Activated naive CD4-positive, alpha-beta T cell treated with anti-CD3 and anti-CD28 coated beads for 36 hours (primary cell): ENCODE measurements around the gene EPX. TPM values are rescaled to one million over a fixed set of nuclear protein-coding genes. Genes with fewer than 3 reads are reported as not detected.

Experiments
- CTCF ChIA-PET: fragments of 350-600 bp; sonication (Branson Sonifier 250); formaldehyde crosslinking; loops from one replicate; lab custom pipeline; 2021; ENCODE audit warnings: antibody characterized with exemption; lab: Charles Lee
- DNase-seq: peaks from one replicate; pipeline ENCODE4 v3.0.0-alpha.2; 2020
- H3K27ac Mint-ChIP-seq: one replicate; pipeline ENCODE4 v1.8.0; 2021; ENCODE audit warnings: mild to moderate bottlenecking, mixed read lengths
- H3K27me3 Mint-ChIP-seq: one replicate; pipeline ENCODE4 v1.8.0; 2021; ENCODE audit warnings: low read depth, mixed read lengths
- H3K36me3 Mint-ChIP-seq: one replicate; pipeline ENCODE4 v1.8.0; 2021; ENCODE audit warnings: low read depth, mixed read lengths
- H3K4me1 Mint-ChIP-seq: one replicate; pipeline ENCODE4 v1.8.0; 2021; ENCODE audit warnings: low read depth, mixed read lengths
- H3K4me3 Mint-ChIP-seq: one replicate; pipeline ENCODE4 v1.8.0; 2021; ENCODE audit warnings: mild to moderate bottlenecking, moderate library complexity, mixed read lengths
- H3K9me3 Mint-ChIP-seq: one replicate; pipeline ENCODE4 v1.8.0; 2021; ENCODE audit warnings: mixed read lengths
- intact Hi-C: fragments of 100-400 bp; cut with micrococcal nuclease; formaldehyde crosslinking; loops from one replicate; pipeline ENCODE4 v1.15.1; 2023
- total RNA-seq, 2 experiments: library from RNA; stranded (reverse); gene quantifications; one replicate each; pipeline ENCODE4 v1.2.3, GENCODE V29; 2021

Gene EPX
- total RNA-seq, 2 experiments from 2014 or later: not detected

- Mint-ChIP-seq H3K36me3 (peaks cover 18% of the 10 kb centered on the region), H3K27me3 (no peaks in the 10 kb centered on the region), H3K9me3 (no peaks in the 10 kb centered on the region), H3K27ac (no peak overlapping the region), H3K4me1 (no peaks in the 10 kb centered on the region), H3K4me3 (no peak overlapping the region)
- CTCF ChIA-PET: no interaction called here
- intact Hi-C loops: no loop called here
- no peak for DNase-seq
Observed at GRCh38 chr17:58210922-58211321, 18.4 kb downstream of the EPX start.

- Mint-ChIP-seq H3K4me1 (peaks cover 23% of the 10 kb centered on the region), H3K36me3 (peaks cover 14% of the 10 kb centered on the region), H3K9me3 (no peaks in the 10 kb centered on the region), H3K27ac (no peak overlapping the region), H3K27me3 (no peaks in the 10 kb centered on the region), H3K4me3 (no peak overlapping the region)
- CTCF ChIA-PET: interaction anchor here (1.5 to 4.6 kb wide), 3 partner anchors 15 to 43 kb away, joined by 3 to 23 read pairs (median 4); no protein-coding TSS in a partner anchor
- no peak for DNase-seq
- intact Hi-C loops: loop anchor here (5.0 kb wide), 1 partner anchor 208 kb away; the partner anchor contains the start of gene SRSF1
Observed at GRCh38 chr17:58215685-58216084, 23.2 kb downstream of the EPX start.

- H3K4me3 Mint-ChIP-seq: peak overlapping the region; percentile 22
- no peaks in the 10 kb centered on the region for H3K9me3 Mint-ChIP-seq
- H3K36me3 Mint-ChIP-seq: peaks cover 11% of the 10 kb centered on the region
- no peak for DNase-seq
- H3K4me1 Mint-ChIP-seq: peaks cover 23% of the 10 kb centered on the region
- H3K27me3 Mint-ChIP-seq: no peaks in the 10 kb centered on the region
- CTCF ChIA-PET: interaction anchor here (4.6 kb wide), 1 partner anchor 17 kb away, joined by 23 read pairs; no protein-coding TSS in a partner anchor
- no peak overlapping the region for H3K27ac Mint-ChIP-seq
- intact Hi-C loops: loop anchor here (2.0 to 5.0 kb wide), 2 partner anchors 135 to 210 kb away; partner anchors contain the start of genes DYNLL2 and SRSF1
Observed at GRCh38 chr17:58217766-58218165, 25.2 kb downstream of the EPX start.

- intact Hi-C loops: loop anchor here (1.0 to 5.0 kb wide), 3 partner anchors 136 to 299 kb away; partner anchors contain the start of genes DYNLL2 and SRSF1
- DNase-seq: peak; percentile 97
- peaks cover 25% of the 10 kb centered on the region for H3K4me1 Mint-ChIP-seq
- CTCF ChIA-PET: interaction anchor here (1.4 to 1.8 kb wide), 2 partner anchors 19 to 31 kb away, joined by 5 to 7 read pairs; no protein-coding TSS in a partner anchor
- H3K27ac Mint-ChIP-seq: peak within 1 kb of the TSS; percentile 92
- no peaks in the 10 kb centered on the region for H3K9me3 Mint-ChIP-seq
- H3K4me3 Mint-ChIP-seq: peak within 1 kb of the TSS; percentile 82
- H3K27me3 Mint-ChIP-seq: no peaks in the 10 kb centered on the region
- H3K36me3 Mint-ChIP-seq: peaks cover 6% of the 10 kb centered on the region
Observed at GRCh38 chr17:58219007-58219788, 26.7 kb downstream of the EPX start, which contains the start of gene MKS1. Gene MKS1, minus strand, starts transcription at chr17:58219255. Its CDS starts 25 bp downstream, at chr17:58219230.

- no peaks in the 10 kb centered on the region for H3K9me3 Mint-ChIP-seq
- DNase-seq: no peak
- no peaks in the 10 kb centered on the region for H3K27me3 Mint-ChIP-seq
- H3K4me3 Mint-ChIP-seq: peak overlapping the region; percentile 82
- peaks cover 30% of the 10 kb centered on the region for H3K4me1 Mint-ChIP-seq
- CTCF ChIA-PET: interaction anchor here (0.9 to 1.8 kb wide), 3 partner anchors 20 to 30 kb away, joined by 5 to 7 read pairs (median 5); no protein-coding TSS in a partner anchor
- H3K27ac Mint-ChIP-seq: peak overlapping the region; percentile 92
- intact Hi-C loops: loop anchor here (1.0 to 5.0 kb wide), 3 partner anchors 137 to 299 kb away; partner anchors contain the start of genes DYNLL2 and SRSF1
- peaks cover 6% of the 10 kb centered on the region for H3K36me3 Mint-ChIP-seq
Observed at GRCh38 chr17:58219789-58220183, 27.3 kb downstream of the EPX start.

- Mint-ChIP-seq H3K27me3 (peaks cover 4% of the 10 kb centered on the region), H3K4me1 (peaks cover 14% of the 10 kb centered on the region), H3K36me3 (no peaks in the 10 kb centered on the region), H3K4me3 (no peak overlapping the region), H3K9me3 (no peaks in the 10 kb centered on the region), H3K27ac (no peak overlapping the region)
- CTCF ChIA-PET: interaction anchor here (1.7 kb wide), 1 partner anchor 24 kb away, joined by 7 read pairs; no protein-coding TSS in a partner anchor
- intact Hi-C loops: no loop called here
- no peak for DNase-seq
Observed at GRCh38 chr17:58224315-58224714, 31.8 kb downstream of the EPX start.

- CTCF ChIA-PET: interaction anchor here (1.0 kb wide), 1 partner anchor 22 kb away, joined by 3 read pairs; no protein-coding TSS in a partner anchor
- Mint-ChIP-seq H3K27me3 (peaks cover 4% of the 10 kb centered on the region), H3K27ac (no peak overlapping the region), H3K9me3 (no peaks in the 10 kb centered on the region), H3K36me3 (no peaks in the 10 kb centered on the region), H3K4me1 (peaks cover 7% of the 10 kb centered on the region), H3K4me3 (no peak overlapping the region)
- no peak for DNase-seq
- intact Hi-C loops: no loop called here
Observed at GRCh38 chr17:58227733-58228132, 35.2 kb downstream of the EPX start.

GRCh38 chr17:58228679-58229078 lies 36.2 kb downstream of the EPX start:
- no peaks in the 10 kb centered on the region for H3K36me3 Mint-ChIP-seq
- CTCF ChIA-PET: no interaction called here
- no peak for DNase-seq
- intact Hi-C loops: no loop called here
- no peak overlapping the region for H3K4me3 Mint-ChIP-seq
- peaks cover 7% of the 10 kb centered on the region for H3K4me1 Mint-ChIP-seq
- peak overlapping the region; percentile 41 for H3K27ac Mint-ChIP-seq
- no peaks in the 10 kb centered on the region for H3K9me3 Mint-ChIP-seq
- peaks cover 4% of the 10 kb centered on the region for H3K27me3 Mint-ChIP-seq

- Mint-ChIP-seq H3K9me3 (no peaks in the 10 kb centered on the region), H3K27me3 (peaks cover 6% of the 10 kb centered on the region), H3K4me3 (no peak overlapping the region), H3K4me1 (peaks cover 3% of the 10 kb centered on the region), H3K36me3 (no peaks in the 10 kb centered on the region), H3K27ac (no peak overlapping the region)
- intact Hi-C loops: no loop called here
- CTCF ChIA-PET: interaction anchor here (1.0 kb wide), 2 partner anchors 29 to 62 kb away, joined by 4 to 6 read pairs; no protein-coding TSS in a partner anchor
- DNase-seq: no peak
Observed at GRCh38 chr17:58229384-58229783, 36.9 kb downstream of the EPX start.

- DNase-seq: no peak
- CTCF ChIA-PET: interaction anchor here (1.0 to 1.5 kb wide), 3 partner anchors 20 to 62 kb away, joined by 4 to 7 read pairs (median 6); no protein-coding TSS in a partner anchor
- Mint-ChIP-seq H3K27me3 (peaks cover 8% of the 10 kb centered on the region), H3K4me1 (no peaks in the 10 kb centered on the region), H3K9me3 (no peaks in the 10 kb centered on the region), H3K4me3 (no peak overlapping the region), H3K27ac (no peak overlapping the region), H3K36me3 (no peaks in the 10 kb centered on the region)
- intact Hi-C loops: no loop called here
Observed at GRCh38 chr17:58229881-58230280, 37.4 kb downstream of the EPX start.

GRCh38 chr17:58231641-58232040 lies 39.1 kb downstream of the EPX start:
- Mint-ChIP-seq H3K4me1 (no peaks in the 10 kb centered on the region), H3K27ac (no peak overlapping the region), H3K27me3 (peaks cover 12% of the 10 kb centered on the region), H3K4me3 (no peak overlapping the region), H3K36me3 (no peaks in the 10 kb centered on the region), H3K9me3 (no peaks in the 10 kb centered on the region)
- intact Hi-C loops: no loop called here
- CTCF ChIA-PET: no interaction called here
- DNase-seq: no peak

GRCh38 chr17:58232707-58233156 lies 40.2 kb downstream of the EPX start:
- peaks cover 12% of the 10 kb centered on the region for H3K27me3 Mint-ChIP-seq
- no peak for DNase-seq

More at GRCh38 chr17:58232707-58233156, 40.2 kb downstream of the EPX start:
- Mint-ChIP-seq H3K4me3 (no peak overlapping the region), H3K4me1 (no peaks in the 10 kb centered on the region), H3K36me3 (no peaks in the 10 kb centered on the region), H3K9me3 (no peaks in the 10 kb centered on the region), H3K27ac (no peak overlapping the region)
- CTCF ChIA-PET: no interaction called here
- intact Hi-C loops: no loop called here
